D721Med (cell line): ENCODE measurements around the gene TLX1.

Experiments used
- DNase-seq: peaks from one replicate; pipeline ENCODE4 v3.0.0; 2011; ENCODE audit warnings: low spot score; ENCODE audit not compliant: insufficient read length
- FAIRE-seq: peaks from 2 replicates; lab custom pipeline; 2011; peaks lifted over from hg19 to GRCh38; lab: Jason Lieb, UNC
- TF ChIP-seq, protein P1 (sequence below): IDR thresholded peaks from 2 replicates; pipeline ENCODE4 v1.5.1; 2012; ENCODE audit warnings: mild to moderate bottlenecking, control low read depth; ENCODE audit not compliant: insufficient read depth; ENCODE audit errors: missing control alignments

The TLX1 gene

DNA sequence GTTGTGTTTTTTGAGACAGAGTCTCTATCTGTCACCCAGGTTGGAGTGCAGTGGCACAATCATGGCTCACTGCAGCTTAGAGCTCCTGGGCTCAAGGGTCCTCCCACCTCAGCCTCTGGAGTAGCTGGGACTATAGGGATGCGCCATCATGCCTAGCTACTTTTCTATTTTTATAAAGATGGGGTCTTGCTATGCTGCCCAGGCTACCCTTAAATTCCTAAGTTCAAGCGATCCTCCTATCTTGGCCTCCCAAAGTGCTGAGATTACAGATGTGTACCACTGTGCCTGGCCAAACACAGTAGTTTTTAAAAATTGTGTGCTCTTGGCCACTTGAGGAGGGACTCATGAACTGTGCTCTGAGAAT is 10.6 kb upstream of the TLX1 start:
- no peak for FAIRE-seq
- TF ChIP-seq, protein P1, sequence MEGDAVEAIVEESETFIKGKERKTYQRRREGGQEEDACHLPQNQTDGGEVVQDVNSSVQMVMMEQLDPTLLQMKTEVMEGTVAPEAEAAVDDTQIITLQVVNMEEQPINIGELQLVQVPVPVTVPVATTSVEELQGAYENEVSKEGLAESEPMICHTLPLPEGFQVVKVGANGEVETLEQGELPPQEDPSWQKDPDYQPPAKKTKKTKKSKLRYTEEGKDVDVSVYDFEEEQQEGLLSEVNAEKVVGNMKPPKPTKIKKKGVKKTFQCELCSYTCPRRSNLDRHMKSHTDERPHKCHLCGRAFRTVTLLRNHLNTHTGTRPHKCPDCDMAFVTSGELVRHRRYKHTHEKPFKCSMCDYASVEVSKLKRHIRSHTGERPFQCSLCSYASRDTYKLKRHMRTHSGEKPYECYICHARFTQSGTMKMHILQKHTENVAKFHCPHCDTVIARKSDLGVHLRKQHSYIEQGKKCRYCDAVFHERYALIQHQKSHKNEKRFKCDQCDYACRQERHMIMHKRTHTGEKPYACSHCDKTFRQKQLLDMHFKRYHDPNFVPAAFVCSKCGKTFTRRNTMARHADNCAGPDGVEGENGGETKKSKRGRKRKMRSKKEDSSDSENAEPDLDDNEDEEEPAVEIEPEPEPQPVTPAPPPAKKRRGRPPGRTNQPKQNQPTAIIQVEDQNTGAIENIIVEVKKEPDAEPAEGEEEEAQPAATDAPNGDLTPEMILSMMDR, result no peak
- DNase-seq, result no peak

DNA sequence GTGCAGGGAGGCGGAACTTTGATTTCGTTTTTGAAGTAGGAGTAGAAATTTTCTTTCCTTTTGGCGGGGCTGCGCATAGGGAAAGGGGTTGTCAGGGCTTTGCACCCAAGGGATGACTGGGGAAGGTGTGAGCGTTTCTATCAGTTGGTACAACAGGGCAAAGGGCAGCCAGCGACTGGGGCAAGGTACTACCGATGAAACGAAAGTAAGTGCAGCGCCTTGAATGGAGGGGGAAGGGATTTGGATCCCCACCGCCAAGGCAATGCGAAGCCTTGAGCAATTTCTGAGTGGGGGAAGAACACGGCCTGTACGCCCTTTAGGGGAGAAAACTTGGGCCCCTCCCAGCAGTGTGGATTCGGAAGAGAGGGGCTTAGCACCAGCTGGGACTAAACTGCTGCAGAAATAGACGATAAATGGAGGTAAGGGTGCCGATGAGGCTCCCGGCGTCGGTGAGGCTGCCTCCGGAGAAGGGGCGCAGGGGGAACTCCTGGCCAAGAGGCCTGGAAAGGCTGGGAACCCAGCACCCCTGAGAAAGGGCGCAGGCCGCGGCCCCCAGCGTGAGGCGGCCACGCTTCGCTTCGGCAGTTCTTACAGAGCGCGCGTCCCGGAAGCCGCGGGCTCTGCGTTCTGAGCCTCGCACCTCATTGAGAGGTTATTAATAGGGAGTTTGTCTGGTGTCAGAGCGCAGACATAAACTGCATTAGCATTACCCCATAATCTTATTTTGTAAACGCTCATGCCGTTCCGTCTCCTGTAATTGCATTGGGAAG is 10.0 kb upstream of the TLX1 start:
- TF ChIP-seq, protein P1, result no peak
- no peak for FAIRE-seq
- DNase-seq, result no peak

DNA sequence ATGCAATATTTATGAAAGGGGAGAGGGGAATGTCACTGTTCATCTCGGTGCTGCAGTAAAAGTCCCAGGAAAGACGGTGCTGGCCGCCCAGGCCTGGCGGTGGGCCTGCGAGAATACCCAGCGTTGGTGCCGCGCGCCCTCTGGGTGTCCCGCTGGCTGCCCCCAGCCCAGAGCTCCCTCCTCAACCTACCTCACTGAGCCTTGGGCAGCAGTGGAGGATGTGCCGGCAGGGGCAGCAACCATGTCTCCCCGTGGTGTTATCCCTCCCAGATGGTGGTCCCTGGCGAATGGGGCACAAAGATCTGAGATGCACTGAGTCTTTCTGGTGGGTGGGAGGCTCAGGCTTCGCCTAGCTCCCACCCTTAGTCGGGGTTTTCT is 9.5 kb upstream of the TLX1 start:
- DNase-seq (no peak), FAIRE-seq (no peak)
- TF ChIP-seq, protein P1, result no peak

DNA sequence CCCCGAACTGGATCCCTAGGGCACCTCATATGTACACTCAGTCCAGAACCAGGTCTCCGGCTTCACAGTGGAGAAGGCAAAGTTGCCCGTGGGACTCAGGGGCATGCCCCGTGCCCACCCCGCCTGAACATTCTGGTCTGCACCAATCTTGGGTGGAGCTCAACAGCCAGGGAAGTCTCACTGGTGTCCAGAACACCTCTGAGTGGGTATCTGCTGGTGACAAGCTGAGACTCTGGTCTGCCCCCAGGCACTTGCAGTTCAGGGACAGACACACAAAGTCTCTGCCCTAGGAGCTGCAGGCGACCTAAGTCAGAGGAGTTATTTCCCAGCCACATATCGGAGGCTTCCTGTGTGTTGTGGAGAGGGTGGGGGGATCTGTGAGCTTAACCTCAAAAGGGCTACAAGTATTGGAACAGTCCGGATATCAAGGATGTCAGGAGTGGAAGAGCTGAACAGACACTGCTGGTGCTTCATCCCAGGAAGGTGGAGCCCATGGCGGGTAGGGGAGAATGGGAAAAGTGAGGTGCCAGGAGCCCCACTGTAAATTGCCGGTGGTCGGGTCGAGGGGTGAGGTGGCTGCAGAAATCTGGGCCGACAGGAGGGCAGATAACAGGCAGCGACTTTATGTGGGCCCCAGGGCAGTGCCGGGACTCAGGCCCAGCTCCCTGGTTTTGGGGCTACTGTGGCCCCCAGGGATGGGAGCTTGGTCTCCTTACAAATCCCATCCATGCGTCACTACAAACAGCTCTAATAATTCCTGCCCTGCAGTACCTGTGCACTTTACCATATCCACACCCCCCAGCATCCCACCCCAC is 8.6 kb upstream of the TLX1 start:
- FAIRE-seq (no peak), DNase-seq (no peak)
- TF ChIP-seq, protein P1, result no peak

DNA sequence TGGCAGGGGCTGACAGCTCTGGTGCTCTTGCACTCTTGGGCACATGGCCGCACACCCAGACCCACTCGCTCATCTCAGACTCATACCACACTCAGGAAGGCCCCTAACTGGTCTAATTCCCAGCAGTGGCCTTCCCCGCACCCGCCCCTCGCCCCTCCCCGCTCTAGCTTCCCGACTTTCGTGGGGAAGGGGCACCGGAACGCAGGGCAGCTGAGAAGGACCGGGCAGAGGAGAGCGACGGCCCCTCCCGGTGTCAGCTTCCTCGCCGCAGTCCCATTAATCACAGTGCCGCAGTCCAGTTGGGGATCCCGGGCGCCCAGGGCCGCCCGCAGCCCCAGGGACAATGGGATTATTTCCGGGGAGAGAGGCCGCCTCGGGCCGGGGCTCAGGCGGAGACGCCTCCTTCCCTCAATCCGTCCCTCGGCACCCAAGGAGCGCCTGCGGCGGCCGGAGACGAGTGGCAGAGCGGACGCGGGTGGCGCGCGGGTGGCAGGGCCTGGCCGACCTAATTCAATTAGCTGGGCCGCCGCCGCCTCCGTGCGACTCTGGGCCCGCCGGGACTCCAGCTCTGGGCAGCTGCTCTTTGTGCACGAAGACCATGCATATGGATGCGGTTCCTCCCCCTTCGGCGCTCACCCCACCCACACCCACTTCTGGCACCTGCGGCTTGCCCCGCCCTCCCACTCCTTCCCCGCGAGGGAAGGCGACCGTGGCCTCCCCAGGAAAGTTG is 7.8 kb upstream of the TLX1 start:
- TF ChIP-seq, protein P1, result no peak
- no peak for DNase-seq
- no peak for FAIRE-seq

DNA sequence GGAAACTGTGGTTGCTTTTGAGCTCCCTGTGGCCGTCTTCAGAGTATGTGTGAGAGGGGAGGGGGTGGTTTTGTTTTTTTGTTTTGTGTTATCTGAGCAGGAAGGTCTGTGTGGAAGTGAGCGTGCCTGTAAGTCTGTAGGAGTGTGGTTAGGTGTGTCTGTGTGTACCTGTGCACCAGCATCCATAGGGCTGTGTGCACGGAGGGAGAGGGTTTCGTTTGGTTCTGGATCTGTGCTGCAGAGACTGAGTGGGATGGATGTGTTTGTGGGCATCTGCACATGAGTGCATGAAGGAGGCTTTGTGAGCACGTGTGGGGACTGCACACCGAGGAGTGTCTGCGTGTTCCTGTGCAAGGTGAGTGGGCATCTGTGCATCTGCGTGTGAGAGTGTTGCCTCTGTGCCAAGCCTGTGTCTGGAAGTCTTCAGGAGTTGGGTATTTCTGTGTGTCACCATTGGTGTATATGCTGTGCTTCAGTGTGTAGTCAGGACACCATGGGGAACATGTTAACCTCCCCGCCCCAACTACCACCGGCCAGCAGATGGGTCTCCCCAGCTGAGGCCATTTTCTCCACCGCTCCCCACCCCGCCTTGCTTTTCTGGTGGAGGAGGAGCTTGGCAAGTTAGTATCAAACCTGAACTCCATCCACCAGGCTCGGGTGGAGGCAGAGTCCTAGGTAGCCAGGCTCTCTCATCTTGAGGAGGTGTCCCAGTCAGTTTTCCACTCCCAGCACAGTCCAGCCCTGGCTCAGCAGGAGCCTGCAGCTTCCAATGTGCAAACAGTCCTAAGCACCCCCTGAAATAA is 7.1 kb upstream of the TLX1 start:
- DNase-seq (no peak), FAIRE-seq (no peak)
- TF ChIP-seq, protein P1, result no peak
